GM23338 (cell line): ENCODE measurements around the gene MSL1. TPM values are rescaled to one million over a fixed set of nuclear protein-coding genes. Genes with fewer than 3 reads are reported as not detected.

Experiments
- ATAC-seq: fragments of 200-7000 bp; cut with Tn5 transposase; 3 replicates; pipeline ENCODE4 v1.9.1; 2020
- DNase-seq: peaks from one replicate; pipeline ENCODE4 v3.0.0-alpha.2; 2015; ENCODE audit warnings: low spot score
- H2AFZ ChIP-seq: fragments of 200-600 bp; sonication (generic); 2 replicates; pipeline ENCODE4 v1.8.0; 2016; ENCODE audit warnings: antibody characterized with exemption, mild to moderate bottlenecking, moderate library complexity
- H3F3A ChIP-seq: fragments of 200-600 bp; sonication (generic); replicated peaks from 2 replicates; pipeline ENCODE4 v1.8.0; 2017; ENCODE audit warnings: antibody characterized with exemption, mixed run types, low read depth
- H3K27ac ChIP-seq: fragments of 200-600 bp; sonication (generic); 2 replicates; pipeline ENCODE4 v1.6.1; 2016; ENCODE audit warnings: low read depth
- H3K27me3 ChIP-seq: fragments of 200-600 bp; sonication (generic); 2 replicates; pipeline ENCODE4 v1.8.0; 2016; ENCODE audit warnings: mild to moderate bottlenecking, mixed run types, moderate library complexity; ENCODE audit not compliant: insufficient read depth
- H3K36me3 ChIP-seq: fragments of 200-600 bp; sonication (generic); 2 replicates; pipeline ENCODE4 v1.8.0; 2016; ENCODE audit warnings: mild to moderate bottlenecking; ENCODE audit not compliant: insufficient read depth
- H3K4me1 ChIP-seq: fragments of 200-600 bp; sonication (generic); 2 replicates; pipeline ENCODE4 v1.8.0; 2016; ENCODE audit warnings: mild to moderate bottlenecking, moderate library complexity; ENCODE audit not compliant: insufficient read depth
- H3K4me2 ChIP-seq: fragments of 200-600 bp; sonication (generic); 2 replicates; pipeline ENCODE4 v1.7.1; 2017; ENCODE audit warnings: mixed run types
- H3K4me3 ChIP-seq: fragments of 200-600 bp; sonication (generic); 2 replicates; pipeline ENCODE4 v1.6.1; 2016; ENCODE audit warnings: mixed run types
- H3K79me2 ChIP-seq: fragments of 200-600 bp; sonication (generic); replicated peaks from 2 replicates; pipeline ENCODE4 v1.8.0; 2017; ENCODE audit warnings: mild to moderate bottlenecking; ENCODE audit not compliant: insufficient read depth
- H3K9me2 ChIP-seq: fragments of 200-600 bp; sonication (generic); 2 replicates; pipeline ENCODE4 v1.8.0; 2017; ENCODE audit not compliant: insufficient read depth
- H4K20me1 ChIP-seq: fragments of 200-600 bp; sonication (generic); replicated peaks from 2 replicates; pipeline ENCODE4 v1.8.0; 2017; ENCODE audit warnings: mild to moderate bottlenecking; ENCODE audit not compliant: insufficient read depth
- H3K27ac Mint-ChIP-seq: 2 replicates; pipeline ENCODE4 v1.8.0; 2020; ENCODE audit warnings: inconsistent platforms, mild to moderate bottlenecking, moderate library complexity, mixed read lengths
- H3K27me3 Mint-ChIP-seq: 3 replicates; pipeline ENCODE4 v1.8.0; 2022; ENCODE audit warnings: low read depth, mild to moderate bottlenecking, moderate library complexity, mixed read lengths, inconsistent platforms; ENCODE audit not compliant: insufficient read depth, poor library complexity
- H3K36me3 Mint-ChIP-seq: 3 replicates; pipeline ENCODE4 v1.8.0; 2021; ENCODE audit warnings: low read depth, mild to moderate bottlenecking, inconsistent platforms, moderate library complexity, mixed read lengths
- H3K4me1 Mint-ChIP-seq: 3 replicates; pipeline ENCODE4 v1.8.0; 2020; ENCODE audit warnings: mild to moderate bottlenecking, inconsistent platforms, mixed read lengths
- H3K4me3 Mint-ChIP-seq: 3 replicates; pipeline ENCODE4 v1.8.0; 2021; ENCODE audit warnings: moderate library complexity, mild to moderate bottlenecking, inconsistent platforms, mixed read lengths
- H3K9me3 Mint-ChIP-seq: 3 replicates; pipeline ENCODE4 v1.8.0; 2020; ENCODE audit warnings: moderate library complexity, mild to moderate bottlenecking, inconsistent platforms, mixed read lengths
- CREB1 ChIP-seq: fragments of 250-450 bp; sonication (Bioruptor Pico); IDR thresholded peaks from 2 replicates; pipeline ENCODE4 v1.5.0; 2020; ENCODE audit warnings: low read depth, mild to moderate bottlenecking, moderate library complexity
- CTCF ChIP-seq, 2 experiments: fragments of 200-600 bp in 1 of 2; sonication (generic) in 1 of 2; conservative IDR thresholded peaks; 2 replicates each; pipeline versions ENCODE4 v1.5.1 to v1.6.1; 2016 to 2017; ENCODE audit warnings: antibody characterized with exemption in 2 of 2, low read depth in 2 of 2, mild to moderate bottlenecking in 2 of 2, moderate library complexity in 1 of 2
- POLR2AphosphoS5 ChIP-seq: IDR thresholded peaks from 2 replicates; pipeline ENCODE4 v1.6.1; 2016; ENCODE audit warnings: antibody characterized with exemption, low read depth
- STAT1 ChIP-seq: IDR thresholded peaks from one replicate; pipeline ENCODE4 v1.6.1; 2016; ENCODE audit warnings: antibody characterized with exemption; ENCODE audit not compliant: unreplicated experiment
- ZNF114 ChIP-seq: fragments of 250-450 bp; sonication (Bioruptor Pico); IDR thresholded peaks from 2 replicates; pipeline ENCODE4 v1.5.0; 2020; ENCODE audit warnings: mild to moderate bottlenecking, moderate library complexity
- ZNF462 ChIP-seq: fragments of 250-450 bp; sonication (Bioruptor Pico); IDR thresholded peaks from 2 replicates; pipeline ENCODE4 v1.5.0; 2020; ENCODE audit warnings: mild to moderate bottlenecking, moderate library complexity
- polyA plus RNA-seq: library from polyadenylated mRNA; unstranded; fragments of >200 nt; fragmentation: Nextera tagmentation; extraction: Ambion mirVana; gene quantifications from 2 replicates; pipeline ENCODE4 v1.2.1, GENCODE V29; 2016
- total RNA-seq: library from RNA; depleted of rRNA; stranded (reverse); fragments of >200 nt; shearing (Covaris generic); gene quantifications from 2 replicates; pipeline ENCODE4 v1.2.3, GENCODE V29; 2014

The MSL1 gene
- total and polyA plus RNA-seq, 2 experiments from 2014 or later, result 16.2 to 56.5 TPM

- H3K4me1 Mint-ChIP-seq, result no peaks in the 10 kb centered on the region
- H3K4me3 Mint-ChIP-seq, result no peak overlapping the region
- Histone ChIP-seq H3K27ac (peak overlapping the region; percentile 65; the same call in 1 of the 2 replicates), H3K79me2 (peaks cover 76% of the 10 kb centered on the region), H4K20me1 (peaks cover 30% of the 10 kb centered on the region), H2AFZ (no peak overlapping the region), H3K4me3 (no peak overlapping the region), H3K27me3 (no peaks in the 10 kb centered on the region), H3K4me1 (no peaks in the 10 kb centered on the region), H3F3A (peaks cover 13% of the 10 kb centered on the region), H3K9me2 (no peaks in the 10 kb centered on the region), H3K36me3 (peaks cover 19% of the 10 kb centered on the region), H3K4me2 (no peak overlapping the region)
- TF ChIP-seq ZNF462 (CRISPR knock-in tag) (no peak), STAT1 (no peak), POLR2AphosphoS5 (no peak), ZNF114 (CRISPR knock-in tag) (no peak), CTCF (conservative IDR thresholded peaks at IDR 0.05; ENCODE audit: low read depth in 2 of 2) (no peak), CREB1 (no peak)
- peak overlapping the region; percentile 46; the same call in 1 of the 2 replicates for H3K27ac Mint-ChIP-seq
- H3K36me3 Mint-ChIP-seq, result peaks cover 50% of the 10 kb centered on the region
- peaks cover 2% of the 10 kb centered on the region for H3K27me3 Mint-ChIP-seq
- no peaks in the 10 kb centered on the region for H3K9me3 Mint-ChIP-seq
- DNase-seq (no peak), ATAC-seq (no peak)
These were observed 36.2 kb downstream of the MSL1 start for GRCh38 chr17:40157973-40158372.
